HEK293T (cell line): ENCODE measurements around the gene ARHGAP26.

ENCODE experiments used
- ARNT ChIP-seq: fragments of 450-650 bp; IDR thresholded peaks from 2 replicates; pipeline ENCODE4 v1.6.1; 2017; ENCODE audit warnings: mild to moderate bottlenecking
- BHLHE40 ChIP-seq: fragments of 450-650 bp; IDR thresholded peaks from 2 replicates; pipeline ENCODE4 v1.6.1; 2016; ENCODE audit warnings: mild to moderate bottlenecking, moderate library complexity, borderline replicate concordance
- CTBP1 ChIP-seq: fragments of 450-650 bp; IDR thresholded peaks from 2 replicates; pipeline ENCODE4 v1.6.1; 2016; ENCODE audit warnings: borderline replicate concordance
- ELF4 ChIP-seq: fragments of 450-650 bp; IDR thresholded peaks from 2 replicates; pipeline ENCODE4 v1.6.1; 2017; ENCODE audit warnings: antibody characterized with exemption
- FOXA1 ChIP-seq: fragments of 450-650 bp; IDR thresholded peaks from 2 replicates; pipeline ENCODE4 v1.6.1; 2016; ENCODE audit warnings: mild to moderate bottlenecking
- FOXK2 ChIP-seq: fragments of 450-650 bp; IDR thresholded peaks from 2 replicates; pipeline ENCODE4 v1.6.1; 2016; ENCODE audit warnings: mild to moderate bottlenecking
- FOXM1 ChIP-seq: fragments of 450-650 bp; IDR thresholded peaks from 2 replicates; pipeline ENCODE4 v1.6.1; 2017; ENCODE audit warnings: mild to moderate bottlenecking, borderline replicate concordance
- HDGF ChIP-seq: fragments of 450-650 bp; IDR thresholded peaks from 2 replicates; pipeline ENCODE4 v1.6.1; 2017; ENCODE audit warnings: antibody characterized with exemption, borderline replicate concordance
- LEF1 ChIP-seq: fragments of 450-650 bp; IDR thresholded peaks from 2 replicates; pipeline ENCODE4 v1.6.1; 2017; ENCODE audit warnings: mild to moderate bottlenecking, borderline replicate concordance
- NFRKB ChIP-seq: fragments of 450-650 bp; IDR thresholded peaks from 2 replicates; pipeline ENCODE4 v1.6.1; 2016; ENCODE audit warnings: mild to moderate bottlenecking, moderate library complexity
- PKNOX1 ChIP-seq: fragments of 450-650 bp; IDR thresholded peaks from 2 replicates; pipeline ENCODE4 v1.6.1; 2016
- SP1 ChIP-seq: fragments of 450-650 bp; IDR thresholded peaks from 2 replicates; pipeline ENCODE4 v1.6.1; 2017
- SUZ12 ChIP-seq: fragments of 450-650 bp; IDR thresholded peaks from 2 replicates; pipeline ENCODE4 v1.6.1; 2016; ENCODE audit warnings: mild to moderate bottlenecking
- TARDBP ChIP-seq: fragments of 450-650 bp; IDR thresholded peaks from 2 replicates; pipeline ENCODE4 v1.6.1; 2016

GRCh38 chr5:143168921-143169810 is 399.0 kb downstream of the ARHGAP26 start:
- no peak for TF ChIP-seq BHLHE40
- TF ChIP-seq SP1, result no peak
- TF ChIP-seq FOXK2, result no peak
- TF ChIP-seq FOXA1, result no peak
- TF ChIP-seq PKNOX1, result no peak
- TF ChIP-seq FOXM1, result no peak
- no peak for TF ChIP-seq ARNT
- no peak for TF ChIP-seq NFRKB
- no peak for TF ChIP-seq CTBP1
- no peak for TF ChIP-seq TARDBP
- TF ChIP-seq ELF4, result no peak
- no peak for TF ChIP-seq HDGF
- TF ChIP-seq LEF1, result no peak
- TF ChIP-seq SUZ12, result no peak
